ENCODE data around the gene UVRAG. TPM values are rescaled to one million over a fixed set of nuclear protein-coding genes. Genes with fewer than 3 reads are reported as not detected.

The UVRAG gene
- total and polyA plus RNA-seq, 2 of the 4 experiments (the other 2 are of a cell fraction) = 5.6 to 10.9 TPM

GRCh38 chr11:76141901-76142588 is 327.0 kb downstream of the UVRAG start:
- 86% methylated on average over 1 of the region's 12 CpGs; no CpG with 5 or more reads in 1 of the 2 experiments for WGBS, 2 experiments (ENCODE audit: extremely low coverage in 2 of 2, insufficient read length in 1 of 2)
- no peaks in the 10 kb centered on the region for H4K20me1 ChIP-seq (ENCODE audit: insufficient read depth, low read length)
- no peak overlapping the region for H2BK20ac ChIP-seq (ENCODE audit: low read depth, low read length)
- H2AK9ac ChIP-seq (replicated peaks; ENCODE audit: low read depth, low read length, poor library complexity) = no peak overlapping the region
- DNase-seq (peak; percentile 5), ATAC-seq (ENCODE audit: low read depth) (no peak)
- CTCF ChIA-PET = interaction anchor here (1.7 kb wide), 1 partner anchor 10 kb away, joined by 5 read pairs; no protein-coding TSS in a partner anchor
- no peak overlapping the region for H3K27ac ChIP-seq (ENCODE audit: insufficient read depth, low read length)
- H3K4ac ChIP-seq (ENCODE audit: low read depth, low read length) = no peak overlapping the region
- H3K4me2 ChIP-seq (ENCODE audit: low read depth, low read length) = no peak overlapping the region
- in situ Hi-C loops (cut with MboI; ENCODE audit: low sequenced_read_pairs) (no loop called here), dilution Hi-C loops (cut with HindIII; ENCODE audit: low sequenced_read_pairs, unreplicated experiment) (no loop called here), intact Hi-C loops (cut with micrococcal nuclease) (no loop called here)
- no peaks in the 10 kb centered on the region for H3K9me3 ChIP-seq (ENCODE audit: control insufficient read depth, insufficient read depth, low read length)
- peaks cover 9% of the 10 kb centered on the region for H3K36me3 ChIP-seq (ENCODE audit: control insufficient read depth, insufficient read depth, low read length)
- POLR2A ChIA-PET (ENCODE audit: unreplicated experiment) = no interaction called here
- no peak overlapping the region for H4K8ac ChIP-seq (ENCODE audit: low read depth in 2 of 2, low read length in 2 of 2)
- H2BK15ac ChIP-seq (ENCODE audit: low read depth, low read length) = no peak overlapping the region
- no peaks in the 10 kb centered on the region for H3K79me1 ChIP-seq (ENCODE audit: low read depth in 1 of 2, low read length in 2 of 2)
- no peaks in the 10 kb centered on the region for H3K4me1 ChIP-seq (ENCODE audit: control insufficient read depth, insufficient read depth, low read length)
- no peak overlapping the region for H3K9ac ChIP-seq (ENCODE audit: low read depth, low read length)
- H3K9me1 ChIP-seq (ENCODE audit: insufficient read depth, low read length) = peaks cover 7% of the 10 kb centered on the region; the same call in 1 of the 2 replicates
- H3K4me3 ChIP-seq (ENCODE audit: insufficient read depth, low read depth, low read length) = no peak overlapping the region
- H2BK120ac ChIP-seq (ENCODE audit: low read depth, low read length) = no peak overlapping the region
- no peak overlapping the region for H2AK5ac ChIP-seq (ENCODE audit: low read depth, low read length)
- H3K56ac ChIP-seq (ENCODE audit: extremely low read depth, insufficient read depth, low read length) = no peak overlapping the region
- no peak overlapping the region for H2AFZ ChIP-seq (replicated peaks; ENCODE audit: low read length, poor library complexity)
- H3K14ac ChIP-seq (replicated peaks; ENCODE audit: low read depth, low read length) = no peak overlapping the region
- H3K23ac ChIP-seq (ENCODE audit: low read depth, low read length) = no peak overlapping the region
- no peak overlapping the region for H4K5ac ChIP-seq (ENCODE audit: low read depth, low read length)
- no peaks in the 10 kb centered on the region for H3K27me3 ChIP-seq (ENCODE audit: control insufficient read depth, insufficient read depth, low read length)
- no peak overlapping the region for H3K18ac ChIP-seq (ENCODE audit: low read depth, low read length)
- H4K91ac ChIP-seq (ENCODE audit: insufficient read depth, low read depth, low read length) = no peak overlapping the region
- BruUV-seq (replicated peaks) = no TSS peak
- H2BK5ac ChIP-seq (ENCODE audit: low read depth, low read length, poor library complexity, severe bottlenecking) = no peak overlapping the region
- TF ChIP-seq CEBPB (IDR thresholded peaks at IDR 0.05; ENCODE audit: low read depth, low read length) (no peak), FOS (IDR thresholded peaks at IDR 0.05; ENCODE audit: low read depth, low read length) (no peak), RCOR1 (IDR thresholded peaks at IDR 0.05; ENCODE audit: insufficient replicate concordance, low read length) (no peak), MAFK (IDR thresholded peaks at IDR 0.05; ENCODE audit: low read depth, low read length) (no peak), USF2 (IDR thresholded peaks at IDR 0.05; ENCODE audit: low read depth, low read length) (no peak), RAD21 (IDR thresholded peaks at IDR 0.05; ENCODE audit: low read length) (no peak), ELK1 (IDR thresholded peaks at IDR 0.05; ENCODE audit: borderline replicate concordance, low read depth, low read length) (no peak), NFE2L2 (IDR thresholded peaks at IDR 0.05; ENCODE audit: low read depth, low read length) (no peak), MAZ (IDR thresholded peaks at IDR 0.05; ENCODE audit: borderline replicate concordance, low read depth, low read length) (no peak), CHD1 (IDR thresholded peaks at IDR 0.05; ENCODE audit: low read depth, low read length) (no peak), MXI1 (IDR thresholded peaks at IDR 0.05; ENCODE audit: borderline replicate concordance, low read depth, low read length) (no peak), RFX5 (IDR thresholded peaks at IDR 0.05; ENCODE audit: low read depth, low read length) (no peak), CTCF (conservative IDR thresholded peaks at IDR 0.05; ENCODE audit: low read depth, low read length) (no peak)

Data from IMR-90 (cell line).